ENCODE results near the gene MCTS1. TPM values are rescaled to one million over a fixed set of nuclear protein-coding genes. Genes with fewer than 3 reads are reported as not detected.
"Not testable (repeated sequence)": the region's sequence is repeated elsewhere in the genome, so short reads cannot be mapped to it uniquely, and the experiment has no call there.

The MCTS1 gene
- total RNA-seq, 1 donor from 2014 or later = 46.1 TPM

DNA sequence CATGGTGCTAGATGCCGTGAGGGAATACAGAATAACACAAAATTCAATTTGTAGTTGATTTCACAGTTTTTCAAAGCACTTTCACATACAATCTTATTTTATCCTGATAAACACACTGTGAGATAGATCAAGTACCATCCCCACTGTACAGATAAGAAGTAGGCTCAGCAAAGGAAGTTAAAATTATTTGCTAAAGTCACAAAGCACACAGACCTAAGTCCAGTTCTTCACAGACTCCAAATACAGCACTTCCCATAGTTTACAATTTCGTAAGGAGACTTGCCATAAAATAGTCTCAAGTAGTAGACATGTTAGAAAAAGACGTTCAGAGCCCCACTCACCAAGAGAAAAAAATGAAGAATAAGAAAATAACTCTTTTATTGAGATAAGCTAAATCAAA is 35.3 kb upstream of the MCTS1 start:
- TF ChIP-seq, protein P1, sequence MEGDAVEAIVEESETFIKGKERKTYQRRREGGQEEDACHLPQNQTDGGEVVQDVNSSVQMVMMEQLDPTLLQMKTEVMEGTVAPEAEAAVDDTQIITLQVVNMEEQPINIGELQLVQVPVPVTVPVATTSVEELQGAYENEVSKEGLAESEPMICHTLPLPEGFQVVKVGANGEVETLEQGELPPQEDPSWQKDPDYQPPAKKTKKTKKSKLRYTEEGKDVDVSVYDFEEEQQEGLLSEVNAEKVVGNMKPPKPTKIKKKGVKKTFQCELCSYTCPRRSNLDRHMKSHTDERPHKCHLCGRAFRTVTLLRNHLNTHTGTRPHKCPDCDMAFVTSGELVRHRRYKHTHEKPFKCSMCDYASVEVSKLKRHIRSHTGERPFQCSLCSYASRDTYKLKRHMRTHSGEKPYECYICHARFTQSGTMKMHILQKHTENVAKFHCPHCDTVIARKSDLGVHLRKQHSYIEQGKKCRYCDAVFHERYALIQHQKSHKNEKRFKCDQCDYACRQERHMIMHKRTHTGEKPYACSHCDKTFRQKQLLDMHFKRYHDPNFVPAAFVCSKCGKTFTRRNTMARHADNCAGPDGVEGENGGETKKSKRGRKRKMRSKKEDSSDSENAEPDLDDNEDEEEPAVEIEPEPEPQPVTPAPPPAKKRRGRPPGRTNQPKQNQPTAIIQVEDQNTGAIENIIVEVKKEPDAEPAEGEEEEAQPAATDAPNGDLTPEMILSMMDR (conservative IDR thresholded peaks at IDR 0.05) = no peak
- H3K36me3 Mint-ChIP-seq = no peaks in the 10 kb centered on the region
- no peaks in the 10 kb centered on the region for H3K4me1 Mint-ChIP-seq (ENCODE audit: unreplicated experiment)
- H3K27me3 Mint-ChIP-seq = no peaks in the 10 kb centered on the region
- DNase-seq (ENCODE audit: extremely low spot score, unreplicated experiment) = no peak
- no peaks in the 10 kb centered on the region for H3K9me3 Mint-ChIP-seq
- no peak overlapping the region for H3K4me3 Mint-ChIP-seq
- H3K27ac Mint-ChIP-seq = no peak overlapping the region

DNA sequence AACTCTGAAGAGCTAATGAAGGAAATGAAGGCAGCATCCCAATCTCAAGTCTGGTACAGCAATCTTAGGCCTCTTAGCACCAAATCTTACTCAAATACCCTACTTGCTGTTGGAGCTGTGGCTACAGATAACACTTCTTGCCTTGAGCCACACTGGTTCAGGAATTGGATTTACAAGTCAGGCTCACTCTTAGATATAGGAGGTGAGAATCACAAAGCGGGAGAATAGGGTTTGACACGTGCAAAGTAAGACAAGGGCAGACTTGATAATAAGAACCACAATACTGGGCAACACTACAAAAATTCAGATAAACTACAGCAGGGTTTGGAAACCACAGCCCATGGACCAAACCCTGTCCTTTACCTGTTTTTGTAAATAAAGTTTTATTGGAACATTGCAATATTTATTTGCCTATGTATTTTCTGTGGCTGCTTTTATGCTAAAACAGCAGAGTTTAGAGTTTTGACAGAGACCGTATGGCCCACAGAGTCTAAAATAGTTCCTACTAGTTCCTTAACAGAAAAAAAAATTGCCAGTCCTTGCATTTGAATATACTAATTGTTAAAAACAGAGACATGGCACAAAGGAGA is 33.8 kb upstream of the MCTS1 start:
- no peak overlapping the region for H3K27ac Mint-ChIP-seq
- no peaks in the 10 kb centered on the region for H3K27me3 Mint-ChIP-seq
- DNase-seq (ENCODE audit: extremely low spot score, unreplicated experiment) = no peak
- H3K4me3 Mint-ChIP-seq = no peak overlapping the region
- TF ChIP-seq, protein P1 (conservative IDR thresholded peaks at IDR 0.05) = no peak
- no peaks in the 10 kb centered on the region for H3K36me3 Mint-ChIP-seq
- H3K4me1 Mint-ChIP-seq (ENCODE audit: unreplicated experiment) = no peaks in the 10 kb centered on the region
- H3K9me3 Mint-ChIP-seq = no peaks in the 10 kb centered on the region

DNA sequence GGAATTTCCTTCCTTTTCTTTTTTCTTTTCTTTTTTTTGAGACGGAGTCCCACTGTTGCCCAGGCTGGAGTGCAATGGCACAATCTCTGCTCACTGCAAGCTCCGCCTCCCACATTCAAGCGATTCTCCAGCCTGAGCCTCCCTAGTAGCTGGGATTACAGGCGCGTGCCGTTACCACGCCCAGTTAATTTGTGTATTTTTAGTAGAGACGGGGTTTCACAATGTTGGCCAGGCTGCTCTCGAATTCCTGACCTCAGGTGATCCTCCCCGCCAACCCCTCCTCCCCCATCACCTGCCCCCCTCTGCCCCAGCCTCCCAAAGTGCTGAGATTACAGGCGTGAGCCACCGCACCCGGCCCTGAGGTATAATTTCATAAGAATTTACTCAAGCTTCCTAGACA is 30.1 kb upstream of the MCTS1 start:
- H3K27ac Mint-ChIP-seq = not testable (repeated sequence)

DNA sequence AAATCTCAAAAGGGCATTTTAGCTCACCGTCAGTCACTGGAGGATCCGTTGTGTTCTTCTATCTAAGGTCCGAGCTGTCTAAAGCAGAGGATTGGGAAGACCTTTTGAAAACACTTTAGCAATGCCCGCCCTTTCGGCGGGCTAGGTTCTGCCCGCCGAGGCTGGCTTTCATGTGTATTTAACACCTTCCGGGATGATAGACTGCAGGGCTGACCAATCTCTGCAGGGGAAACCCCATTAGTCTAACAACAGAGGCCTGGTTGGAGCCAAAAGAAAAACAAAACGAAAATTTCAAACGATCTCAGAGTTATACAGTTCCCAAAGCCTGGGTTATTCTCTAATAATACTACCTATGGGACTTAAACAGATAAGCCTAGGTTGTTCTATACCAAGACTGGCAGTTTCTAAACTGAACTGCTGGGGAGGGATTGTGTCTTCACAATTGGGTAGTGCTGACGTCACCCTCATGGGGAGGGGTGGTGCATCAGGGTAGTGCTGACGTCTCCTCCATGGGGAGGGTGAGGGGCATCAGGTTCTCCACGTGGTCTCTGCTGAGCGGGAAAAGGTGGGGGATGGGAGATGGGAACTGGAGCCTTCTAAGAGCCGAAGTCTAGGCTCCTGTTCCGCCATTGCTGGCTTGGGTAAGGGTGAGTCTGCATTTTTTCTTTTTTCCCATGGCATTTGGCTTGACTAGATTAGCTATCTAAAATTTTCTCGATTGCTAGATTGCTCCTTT is 28.4 kb upstream of the MCTS1 start:
- Mint-ChIP-seq H3K4me1 (ENCODE audit: unreplicated experiment) (no peaks in the 10 kb centered on the region), H3K27me3 (no peaks in the 10 kb centered on the region), H3K4me3 (no peak overlapping the region), H3K27ac (no peak overlapping the region), H3K36me3 (no peaks in the 10 kb centered on the region), H3K9me3 (no peaks in the 10 kb centered on the region)
- no peak for DNase-seq (ENCODE audit: extremely low spot score, unreplicated experiment)
- TF ChIP-seq, protein P1 (conservative IDR thresholded peaks at IDR 0.05) = no peak

More for the DNA sequence above, 30.1 kb upstream of the MCTS1 start:
- H3K4me1 Mint-ChIP-seq (ENCODE audit: unreplicated experiment); DNase-seq (ENCODE audit: extremely low spot score, unreplicated experiment); H3K4me3 Mint-ChIP-seq; H3K27me3 Mint-ChIP-seq; H3K9me3 Mint-ChIP-seq; H3K36me3 Mint-ChIP-seq: not testable (repeated sequence)

DNA sequence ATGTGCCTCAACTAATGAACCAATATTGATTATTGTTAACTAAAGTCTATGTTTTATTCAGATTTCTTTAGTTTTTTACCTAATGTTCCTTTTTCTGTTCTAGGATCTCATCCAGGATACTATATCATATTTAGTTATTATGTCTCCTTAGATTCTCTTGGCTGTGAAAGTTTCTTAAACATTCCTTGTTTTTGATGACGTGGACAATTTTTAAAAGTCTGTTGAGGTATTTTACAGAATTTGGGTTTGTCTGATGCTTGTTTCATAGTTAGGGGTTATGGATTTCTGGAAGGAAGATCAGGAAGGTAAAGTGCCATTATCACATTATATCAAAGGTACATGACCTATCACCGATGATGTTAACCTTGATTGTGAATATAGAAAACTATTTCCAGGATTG is 18.2 kb upstream of the MCTS1 start:
- no peaks in the 10 kb centered on the region for H3K4me1 Mint-ChIP-seq (ENCODE audit: unreplicated experiment)
- no peak for DNase-seq (ENCODE audit: extremely low spot score, unreplicated experiment)
- peaks cover 18% of the 10 kb centered on the region for H3K9me3 Mint-ChIP-seq
- no peaks in the 10 kb centered on the region for H3K27me3 Mint-ChIP-seq
- TF ChIP-seq, protein P1 (conservative IDR thresholded peaks at IDR 0.05) = no peak
- H3K36me3 Mint-ChIP-seq = no peaks in the 10 kb centered on the region
- H3K27ac Mint-ChIP-seq = no peak overlapping the region
- no peak overlapping the region for H3K4me3 Mint-ChIP-seq

DNA sequence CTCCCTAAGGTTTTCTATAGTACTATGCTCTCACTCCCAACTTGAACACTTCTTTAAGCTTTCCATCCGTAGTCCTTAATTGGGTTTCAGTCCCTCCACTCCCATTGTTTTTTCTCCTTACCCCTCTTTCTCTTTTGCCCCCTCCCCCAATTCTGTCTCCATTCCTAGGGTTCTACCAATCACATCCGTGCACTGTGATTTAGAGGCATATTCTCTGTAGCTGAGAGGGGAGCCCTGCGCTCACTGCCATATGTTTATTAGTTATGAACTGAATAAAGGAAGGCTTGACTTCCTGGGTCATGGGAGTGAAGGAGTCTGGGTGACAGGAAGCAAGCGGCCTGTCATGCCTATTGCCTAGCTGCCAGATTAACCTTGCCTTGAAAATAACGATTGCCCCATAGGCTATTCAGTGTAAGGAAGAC is 471 bp downstream of the MCTS1 start:
- Mint-ChIP-seq H3K9me3 (no peaks in the 10 kb centered on the region), H3K27ac (peak overlapping the region; percentile 98), H3K27me3 (no peaks in the 10 kb centered on the region), H3K4me1 (ENCODE audit: unreplicated experiment) (no peaks in the 10 kb centered on the region), H3K36me3 (peaks cover 4% of the 10 kb centered on the region), H3K4me3 (peak overlapping the region; percentile 94)
- DNase-seq (ENCODE audit: extremely low spot score, unreplicated experiment) = no peak
- TF ChIP-seq, protein P1 (conservative IDR thresholded peaks at IDR 0.05) = no peak
